ENCODE results near the gene TMEM201. TPM values are rescaled to one million over a fixed set of nuclear protein-coding genes. Genes with fewer than 3 reads are reported as not detected.
"Not testable (repeated sequence)": the region's sequence is repeated elsewhere in the genome, so short reads cannot be mapped to it uniquely, and the experiment has no call there.

The TMEM201 gene
- total and polyA plus RNA-seq, 2 of the 13 experiments (the other 11 are each of a cell fraction or from before 2014, with no cell fraction given): 1.5 to 8.2 TPM

GRCh38 chr1:9624081-9624480 is 35.4 kb downstream of the TMEM201 start:
- Histone ChIP-seq H3K27me3 (ENCODE audit: control insufficient read depth in 1 of 2, insufficient read depth in 2 of 2, low read length in 2 of 2) (peaks cover 0 to 11% of the 10 kb centered on the region in 2 experiments; a peak in 4 of 5 replicates), H3K79me2 (ENCODE audit: insufficient read depth, low read length) (no peaks in the 10 kb centered on the region), H3K4me2 (ENCODE audit: low read depth, low read length) (no peak overlapping the region), H4K20me1 (ENCODE audit: insufficient read depth, low read length) (no peaks in the 10 kb centered on the region), H2AFZ (ENCODE audit: low read length) (no peak overlapping the region), H3K4me1 (ENCODE audit: insufficient read depth, low read length) (peaks cover 27% of the 10 kb centered on the region), H3K4me3 (replicated peaks in 1 of 3; ENCODE audit: insufficient read depth in 1 of 3, low read depth in 2 of 3, low read length in 3 of 3) (no peak overlapping the region), H3K9ac (ENCODE audit: insufficient read depth, low read depth, low read length) (no peak overlapping the region), H3K9me3 (ENCODE audit: low read length) (no peaks in the 10 kb centered on the region), H3K36me3 (replicated peaks in 1 of 2; ENCODE audit: control insufficient read depth in 1 of 2, insufficient read depth in 2 of 2, low read length in 2 of 2) (no peaks in the 10 kb centered on the region), H3K27ac (ENCODE audit: extremely low read length, insufficient read depth, low read length) (no peak overlapping the region)
- TF ChIP-seq ZNF235 (CRISPR knock-in tag; IDR thresholded peaks at IDR 0.05; ENCODE audit: borderline replicate concordance): no peak
- TF ChIP-seq ZNF549 (CRISPR knock-in tag; IDR thresholded peaks at IDR 0.05): no peak
- TF ChIP-seq MBD4 (IDR thresholded peaks at IDR 0.05; ENCODE audit: borderline replicate concordance, low read length): no peak
- BruUV-seq (replicated peaks): no TSS peak
- 56% methylated on average over 2 of the region's 2 CpGs for WGBS (ENCODE audit: low lambda C conversion rate)
- intact Hi-C loops (cut with micrococcal nuclease; ENCODE audit: unreplicated experiment): no loop called here
- in situ Hi-C loops (cut with HindIII; ENCODE audit: extremely low pct_ligation_motif_present, low pct_unique_long_range_greater_than_20kb): no loop called here
- DNase-seq (ENCODE audit: low spot score) (no peak), ATAC-seq (no peak), FAIRE-seq (no peak)
- POLR2A ChIA-PET: interaction anchor here (1.1 kb wide), 1 partner anchor 86 kb away, joined by 3 read pairs; no protein-coding TSS in a partner anchor
- CTCF ChIA-PET (ENCODE audit: low intra/inter-chr PET ratio, low total read pairs): no interaction called here

GRCh38 chr1:9625030-9625429 is 36.3 kb downstream of the TMEM201 start:
- H3K79me2 ChIP-seq (ENCODE audit: insufficient read depth, low read length); H3K9me3 ChIP-seq (ENCODE audit: low read length); FAIRE-seq; H3K4me2 ChIP-seq (ENCODE audit: low read depth, low read length); H3K36me3 ChIP-seq (replicated peaks in 1 of 2; ENCODE audit: control insufficient read depth in 1 of 2, insufficient read depth in 2 of 2, low read length in 2 of 2); DNase-seq (ENCODE audit: low spot score); H2AFZ ChIP-seq (ENCODE audit: low read length); H3K27ac ChIP-seq (ENCODE audit: extremely low read length, insufficient read depth, low read length); POLR2A ChIA-PET; H4K20me1 ChIP-seq (ENCODE audit: insufficient read depth, low read length); CTCF ChIA-PET (ENCODE audit: low intra/inter-chr PET ratio, low total read pairs); ATAC-seq; BruUV-seq (replicated peaks); H3K9ac ChIP-seq (ENCODE audit: insufficient read depth, low read depth, low read length); H3K4me3 ChIP-seq (replicated peaks in 1 of 3; ENCODE audit: insufficient read depth in 1 of 3, low read depth in 2 of 3, low read length in 3 of 3); in situ Hi-C loops (cut with HindIII; ENCODE audit: extremely low pct_ligation_motif_present, low pct_unique_long_range_greater_than_20kb): not testable (repeated sequence)
- WGBS (ENCODE audit: low lambda C conversion rate): 90% methylated on average over 3 of the region's 3 CpGs
- H3K27me3 ChIP-seq (ENCODE audit: control insufficient read depth in 1 of 2, insufficient read depth in 2 of 2, low read length in 2 of 2): peaks cover 0 to 13% of the 10 kb centered on the region in 2 experiments; a peak in 3 of 5 replicates
- intact Hi-C loops (cut with micrococcal nuclease; ENCODE audit: unreplicated experiment): loop anchor here (5.0 kb wide), 1 partner anchor 242 kb away; no protein-coding TSS in a partner anchor
- peaks cover 25% of the 10 kb centered on the region for H3K4me1 ChIP-seq (ENCODE audit: insufficient read depth, low read length)
